GM20431 (cell line): ENCODE results near the gene ING4.

Experiments used
- in situ Hi-C: fragments of 300-500 bp; cut with MseI, MboI; formaldehyde crosslinking; loops from one replicate; pipeline ENCODE4 v1.15.0; 2020; ENCODE audit warnings: low sequenced_read_pairs; ENCODE audit not compliant: unreplicated experiment

The ING4 gene

DNA sequence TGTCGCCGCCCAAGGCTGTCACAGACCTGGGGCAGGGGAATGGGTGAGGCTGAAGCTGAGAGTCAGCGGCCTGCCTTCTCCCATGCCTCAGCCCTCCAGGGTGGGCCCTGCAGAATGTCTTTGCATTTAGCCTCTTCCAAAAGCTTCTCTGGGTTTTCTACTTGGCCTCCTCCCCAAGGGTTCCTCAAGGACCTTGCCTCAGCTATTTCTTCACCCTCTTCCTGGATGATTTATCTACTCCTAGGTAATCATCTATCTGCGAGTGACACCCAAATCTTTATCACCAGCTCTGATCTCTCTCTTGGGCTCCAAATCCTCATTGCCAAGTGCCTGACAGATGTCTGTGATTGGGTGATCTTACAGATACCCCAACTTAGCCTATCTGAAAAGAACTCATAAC is 22.4 kb downstream of the ING4 start:
- in situ Hi-C loops, result no loop called here

DNA sequence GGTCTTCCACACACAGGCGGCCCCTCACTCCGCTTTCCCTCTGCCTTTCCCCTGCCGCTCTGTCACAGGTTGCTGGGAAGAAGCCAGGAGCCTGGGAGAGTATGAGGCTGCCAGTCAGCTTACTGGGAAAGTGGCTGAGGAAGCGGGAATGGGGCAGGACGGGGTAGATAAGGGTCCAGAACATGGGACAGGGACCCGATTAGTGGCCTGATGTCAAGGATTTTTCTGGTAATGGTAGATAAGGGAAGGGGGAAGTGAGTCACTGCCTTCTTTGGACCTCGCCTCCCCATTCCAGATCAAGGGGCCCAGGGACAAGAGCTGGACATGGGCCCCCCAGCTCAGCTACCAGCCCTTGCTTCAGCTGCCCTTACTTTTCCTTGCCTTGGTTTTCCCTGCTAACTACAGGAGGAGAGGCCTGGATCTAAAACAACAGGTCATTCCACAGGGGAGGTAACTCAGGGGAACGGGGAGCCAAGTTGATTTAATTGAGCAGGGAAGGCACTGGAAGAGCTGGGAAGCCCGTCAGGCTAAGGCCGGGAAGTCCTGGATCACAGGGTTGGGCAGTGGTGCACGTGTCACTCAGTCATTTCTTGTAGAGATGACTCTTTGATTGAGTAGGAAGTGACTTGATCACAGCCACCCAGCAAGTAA is 23.6 kb downstream of the ING4 start:
- in situ Hi-C loops, result no loop called here

DNA sequence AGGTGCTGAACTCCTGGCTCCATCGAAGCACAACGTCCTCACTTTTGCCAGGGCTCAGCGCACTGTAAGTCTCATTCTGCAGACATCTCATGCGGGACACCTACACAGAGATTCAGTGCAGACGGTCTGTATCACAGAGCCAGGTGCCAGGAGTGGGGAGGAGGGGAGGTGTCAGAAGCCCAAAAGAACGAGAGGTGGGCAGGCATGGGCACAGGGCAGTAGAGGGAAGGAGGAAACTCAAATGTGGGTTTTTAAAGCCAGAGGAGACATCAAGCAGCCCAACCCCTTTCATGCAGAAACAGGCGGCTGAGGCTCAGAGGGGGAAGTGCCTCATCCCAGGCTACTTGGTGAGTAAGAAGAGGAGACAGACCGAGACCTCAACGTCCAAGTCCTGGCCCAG is 24.6 kb downstream of the ING4 start:
- in situ Hi-C loops, result no loop called here

DNA sequence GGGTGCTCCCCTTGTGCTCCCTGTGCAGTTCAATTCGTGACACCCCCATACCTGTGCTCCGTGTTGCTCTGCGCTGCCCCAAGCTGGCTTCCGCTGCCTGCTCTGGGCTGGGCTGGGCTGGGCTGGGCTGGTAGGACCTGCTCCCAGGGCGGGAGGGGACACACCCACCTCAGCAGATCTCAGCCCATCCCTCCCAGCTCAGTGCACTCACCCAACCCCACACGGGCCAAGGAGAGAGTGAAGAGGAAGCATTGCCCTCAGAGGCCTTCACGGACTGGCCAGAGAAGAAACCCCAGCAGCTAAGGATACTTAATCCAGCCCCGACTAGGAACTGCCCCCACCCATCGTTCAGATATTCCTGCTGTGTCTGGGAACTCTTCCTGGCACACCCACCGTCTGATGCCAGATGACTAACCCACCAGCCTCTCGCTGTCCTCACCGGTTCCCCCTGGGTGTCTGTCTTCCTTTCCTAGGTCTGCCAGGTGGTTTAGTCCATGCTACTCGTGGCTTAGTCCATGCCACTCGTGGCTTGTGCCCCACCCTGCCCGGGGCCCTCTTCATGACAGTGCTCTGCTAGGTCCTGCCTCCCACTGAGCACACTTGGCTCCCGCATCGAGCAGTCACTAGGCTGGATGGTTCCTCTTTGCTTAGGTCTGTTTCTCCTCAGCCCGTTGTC is 26.9 kb downstream of the ING4 start, which contains the start of gene LPAR5:
Gene LPAR5, minus strand, starts transcription at position 104 of the 676 bp plus-strand sequence. CDS start 14,711 bp downstream, outside the sequence.
- in situ Hi-C loops, result no loop called here

DNA sequence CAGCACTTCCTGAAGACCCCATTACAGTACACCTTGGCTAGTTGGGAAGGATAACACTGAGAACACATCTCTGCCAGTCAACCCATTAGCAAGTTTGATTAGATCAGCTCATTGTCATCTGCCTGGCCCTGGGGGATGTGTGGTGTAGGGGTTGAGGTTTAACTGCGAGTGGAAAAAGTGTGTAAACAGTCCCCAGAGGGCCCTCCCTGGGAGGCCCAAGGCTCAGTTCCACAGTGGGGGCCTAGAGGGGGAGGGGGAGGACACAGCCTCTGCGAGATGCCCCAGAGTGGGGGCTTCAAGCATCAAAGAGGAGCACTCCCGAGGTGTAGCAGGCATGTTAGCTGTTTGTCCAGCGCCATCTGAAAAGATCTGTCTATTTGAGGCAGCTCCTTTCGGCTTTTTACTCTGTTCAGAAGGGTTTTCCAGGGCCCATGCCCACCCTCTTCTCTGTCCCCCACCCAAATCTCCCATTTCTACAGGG is 27.5 kb downstream of the ING4 start:
- in situ Hi-C loops, result no loop called here

DNA sequence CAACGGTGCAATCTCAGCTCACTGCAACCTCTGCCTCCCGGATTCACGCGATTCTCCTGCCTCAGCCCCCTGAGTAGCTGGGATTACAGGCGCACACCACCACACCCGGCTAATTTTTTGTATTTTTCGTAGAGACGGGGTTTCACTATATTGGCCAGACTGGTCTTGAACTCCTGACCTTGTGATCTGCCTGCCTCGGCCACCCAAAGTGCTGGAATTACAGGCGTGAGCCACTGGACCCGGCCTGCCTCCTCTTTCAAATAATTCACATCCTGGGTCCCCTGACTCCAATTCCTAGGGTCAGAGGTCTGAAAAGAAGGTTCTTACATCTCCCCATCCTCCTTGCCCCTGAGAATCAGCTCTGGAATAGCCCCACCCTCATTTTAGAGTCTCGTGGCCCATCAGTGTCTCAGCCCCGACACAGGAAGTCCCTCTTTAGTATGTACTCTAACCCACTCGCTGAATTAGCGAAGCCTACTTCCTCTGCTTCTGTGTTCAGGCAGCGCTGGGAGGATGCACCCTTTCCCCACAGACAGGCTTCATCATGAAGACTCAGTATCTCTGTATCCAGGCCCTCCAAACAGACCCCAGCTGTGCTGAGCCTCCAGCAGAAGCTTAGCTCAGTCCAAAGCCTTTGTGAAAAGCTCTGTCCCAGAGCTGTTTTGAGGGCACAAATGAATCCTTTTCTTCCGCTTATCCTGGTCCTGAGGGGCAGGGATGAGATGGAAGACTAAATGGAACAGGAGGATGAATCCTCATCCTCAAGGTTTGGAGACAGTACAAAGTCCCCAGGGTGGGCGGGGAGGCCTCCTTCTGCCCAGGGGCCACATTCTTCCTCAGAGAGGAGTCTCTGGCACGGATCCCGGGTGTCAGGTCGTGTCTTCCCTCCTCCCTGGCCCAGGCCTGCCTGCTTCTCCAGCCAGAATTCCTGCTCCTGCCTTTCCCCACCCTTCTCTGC is 30.6 kb downstream of the ING4 start:
- in situ Hi-C loops, result no loop called here

DNA sequence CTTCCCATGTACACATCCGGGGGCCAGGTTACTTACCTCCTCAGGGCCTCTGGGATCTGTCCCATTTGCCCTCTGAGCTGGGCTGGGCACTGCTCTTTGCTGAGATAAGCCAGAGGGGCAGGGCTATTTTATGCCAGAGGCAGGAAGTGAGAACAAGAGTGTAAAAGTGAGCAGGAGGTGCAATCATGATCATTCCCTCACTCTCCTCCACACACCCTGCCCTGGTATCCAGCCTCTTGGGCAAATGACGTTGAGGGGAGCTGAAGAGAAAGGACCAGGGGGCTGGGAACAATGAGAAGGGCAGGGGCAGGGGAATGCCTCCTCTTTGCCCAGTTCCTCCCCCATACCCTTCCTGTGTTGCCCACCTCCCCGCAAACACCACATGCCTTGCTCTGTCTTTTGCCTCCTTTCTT is 31.4 kb downstream of the ING4 start:
- in situ Hi-C loops, result no loop called here

DNA sequence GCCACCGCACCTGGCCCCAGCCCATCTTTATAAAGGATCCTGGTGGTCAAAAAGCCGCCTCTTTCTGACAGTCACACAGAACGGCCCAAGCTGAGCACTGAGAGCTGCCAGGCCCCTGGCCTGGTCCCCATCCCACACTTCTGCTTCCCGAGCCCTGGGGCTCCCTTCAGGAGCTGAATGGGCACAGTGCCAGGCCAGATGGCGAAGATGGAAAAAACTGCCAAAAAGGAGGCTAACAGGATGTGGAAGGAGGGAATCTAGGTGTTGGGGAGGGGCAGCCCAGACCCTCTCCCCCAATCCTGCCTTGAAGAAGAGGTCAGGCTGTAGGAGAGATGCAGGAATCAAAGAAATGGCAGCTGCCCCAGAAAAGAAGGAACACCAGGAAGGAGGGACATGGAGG is 32.2 kb downstream of the ING4 start:
- in situ Hi-C loops, result no loop called here

DNA sequence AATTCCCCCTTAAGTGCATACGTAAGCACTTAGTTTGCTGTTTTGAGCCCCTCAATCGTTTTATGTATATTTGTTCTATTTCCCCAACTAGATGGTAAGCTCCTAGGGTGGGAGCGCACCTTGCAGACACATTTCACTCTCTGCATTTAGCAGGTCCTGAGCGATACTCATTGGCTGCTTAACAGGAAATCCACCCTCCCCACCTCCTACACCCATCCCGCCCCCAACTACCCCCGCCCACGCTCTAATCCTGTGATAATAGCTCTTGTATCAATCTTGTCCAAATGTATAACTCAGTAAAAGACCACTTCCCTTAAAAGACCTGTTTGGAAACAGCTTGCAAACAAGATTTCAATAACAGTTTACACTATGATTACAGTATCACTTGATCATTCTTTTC is 35.3 kb downstream of the ING4 start:
- in situ Hi-C loops, result no loop called here

DNA sequence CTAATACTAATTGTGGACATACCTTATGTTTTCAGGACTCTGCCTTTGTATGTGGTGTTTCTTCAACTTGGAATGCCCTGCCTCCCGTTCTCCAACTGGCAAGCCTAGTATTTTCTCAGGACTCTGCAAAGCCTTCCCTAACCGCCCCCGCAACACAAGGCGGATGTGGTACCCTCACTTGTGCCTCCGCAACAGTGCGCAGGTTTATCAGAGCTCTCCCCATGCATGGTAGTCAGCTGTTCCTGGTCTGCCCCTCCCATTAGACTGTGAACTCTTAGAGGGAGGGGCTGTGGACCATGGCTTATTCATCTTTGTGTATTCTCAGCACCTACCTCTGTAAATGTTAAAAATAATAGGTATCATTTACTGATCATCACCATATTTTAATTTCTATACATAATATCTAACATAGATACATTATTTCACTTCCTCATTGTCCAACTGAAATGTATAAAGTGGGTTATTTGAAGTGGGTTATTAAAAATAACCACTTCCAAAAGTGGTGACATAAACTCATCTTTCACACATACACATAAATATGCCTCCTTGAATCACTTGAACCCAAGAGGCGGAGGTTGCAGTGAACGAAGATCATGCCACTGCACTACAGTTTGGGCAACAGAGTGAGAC is 36.1 kb downstream of the ING4 start:
- in situ Hi-C loops, result no loop called here

DNA sequence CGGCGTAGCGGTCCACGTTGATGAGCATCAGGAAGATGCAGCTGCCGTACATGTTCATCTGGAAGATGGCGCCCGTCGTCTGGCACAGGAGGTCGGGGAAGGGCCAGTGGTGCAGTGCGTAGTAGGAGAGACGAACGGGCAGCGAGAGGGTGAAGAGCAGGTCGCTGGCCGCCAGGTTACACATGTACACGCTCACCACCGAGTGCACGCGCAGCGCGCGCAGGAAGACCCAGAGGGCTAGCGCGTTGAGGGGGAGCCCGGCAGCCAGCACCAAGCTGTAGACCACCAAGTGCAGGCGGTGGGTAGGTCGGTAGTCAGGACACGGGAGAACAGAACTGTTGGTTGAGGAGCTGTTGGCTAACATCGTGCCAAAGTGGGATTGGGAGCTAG is 42.0 kb downstream of the ING4 start:
- in situ Hi-C loops, result no loop called here

DNA sequence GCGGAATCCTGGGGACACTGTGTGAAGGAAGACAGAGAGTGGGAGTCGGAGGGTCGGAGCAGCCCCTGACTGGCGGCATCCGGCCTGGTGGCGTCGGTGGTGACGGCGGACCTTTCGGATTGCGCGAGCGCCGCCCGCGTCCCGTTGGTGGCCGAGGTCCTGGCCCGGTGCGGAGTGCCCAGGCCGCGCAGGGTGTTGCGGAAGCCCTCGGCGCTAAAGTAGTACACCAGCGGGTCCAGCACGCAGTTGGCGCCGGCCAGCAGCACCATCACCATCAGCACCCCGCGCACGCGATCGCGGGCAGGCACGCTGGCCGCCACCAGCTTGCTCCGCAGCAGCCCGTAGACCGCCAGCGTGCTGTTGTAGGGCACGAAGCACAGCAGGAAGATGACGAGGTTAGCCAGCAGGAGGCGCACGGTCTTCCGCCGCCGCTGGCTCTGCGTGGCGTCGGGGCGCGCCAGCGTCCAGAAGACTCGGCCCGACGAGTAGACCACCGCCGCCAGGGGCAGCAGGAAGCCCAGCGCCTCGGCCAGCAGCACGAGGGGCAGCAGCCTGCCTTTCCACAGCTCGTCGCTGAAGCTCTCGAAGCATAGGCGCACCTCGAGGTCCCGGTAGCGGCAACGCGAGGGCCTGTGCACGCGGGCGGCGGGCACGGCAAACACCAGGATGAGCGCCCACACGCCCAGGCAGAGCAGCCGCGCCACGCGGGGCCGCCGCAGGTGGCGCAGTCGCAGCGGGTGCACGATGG is 42.6 kb downstream of the ING4 start:
- in situ Hi-C loops, result no loop called here

DNA sequence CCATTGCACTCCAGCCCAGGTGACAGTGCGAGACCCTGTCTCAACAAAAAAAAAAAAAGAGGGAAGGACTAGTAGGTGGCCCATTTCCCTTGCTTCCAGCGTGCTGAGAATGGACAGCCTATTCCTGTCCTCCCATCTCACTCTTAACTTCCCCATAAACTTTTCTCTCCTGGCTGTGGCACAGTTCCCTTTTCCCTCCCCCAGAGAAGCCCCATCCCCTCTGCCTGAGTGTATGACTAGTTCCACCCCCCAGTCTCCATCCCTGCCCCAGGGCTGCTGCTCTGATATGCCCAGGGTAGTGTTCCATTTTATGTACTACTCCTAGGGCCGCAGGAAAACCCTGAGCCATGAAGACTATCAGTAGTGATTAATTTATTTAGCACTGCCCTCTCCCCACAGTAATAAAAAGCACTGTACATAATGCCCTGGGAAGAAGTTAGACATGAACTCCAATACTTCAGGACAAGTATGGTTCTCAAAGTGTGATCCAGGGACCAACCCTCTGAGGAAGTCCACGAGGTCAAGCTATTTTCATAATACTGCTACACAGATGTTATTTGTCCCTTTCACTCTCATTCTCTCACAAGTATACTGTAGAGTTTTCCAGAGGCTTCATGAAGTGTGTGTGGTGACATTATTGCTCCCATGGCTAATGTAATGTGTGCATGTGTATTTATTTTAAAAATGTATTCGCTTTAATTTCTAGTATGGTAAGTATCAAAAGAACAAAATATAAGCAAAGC is 44.3 kb downstream of the ING4 start:
- in situ Hi-C loops, result no loop called here

DNA sequence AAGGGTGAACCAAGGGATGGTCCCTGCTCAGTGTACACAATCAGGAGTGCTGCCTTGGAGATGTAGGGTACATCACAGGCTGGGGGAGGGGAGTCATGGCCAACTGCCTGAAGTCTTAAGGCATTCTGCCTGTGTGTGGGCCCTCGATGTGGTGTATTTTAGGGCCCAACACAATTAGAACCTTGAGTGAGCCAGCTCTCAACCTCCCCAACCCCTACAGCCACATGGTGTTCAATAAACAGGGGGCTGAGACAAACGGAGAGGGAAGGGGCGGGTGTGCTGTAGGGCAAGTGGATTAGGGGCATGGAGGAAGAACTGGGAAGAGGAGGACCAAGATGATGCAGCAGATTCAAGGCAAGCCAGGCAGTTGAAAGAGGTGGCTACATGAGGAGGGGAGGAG is 47.1 kb downstream of the ING4 start:
- in situ Hi-C loops, result no loop called here

DNA sequence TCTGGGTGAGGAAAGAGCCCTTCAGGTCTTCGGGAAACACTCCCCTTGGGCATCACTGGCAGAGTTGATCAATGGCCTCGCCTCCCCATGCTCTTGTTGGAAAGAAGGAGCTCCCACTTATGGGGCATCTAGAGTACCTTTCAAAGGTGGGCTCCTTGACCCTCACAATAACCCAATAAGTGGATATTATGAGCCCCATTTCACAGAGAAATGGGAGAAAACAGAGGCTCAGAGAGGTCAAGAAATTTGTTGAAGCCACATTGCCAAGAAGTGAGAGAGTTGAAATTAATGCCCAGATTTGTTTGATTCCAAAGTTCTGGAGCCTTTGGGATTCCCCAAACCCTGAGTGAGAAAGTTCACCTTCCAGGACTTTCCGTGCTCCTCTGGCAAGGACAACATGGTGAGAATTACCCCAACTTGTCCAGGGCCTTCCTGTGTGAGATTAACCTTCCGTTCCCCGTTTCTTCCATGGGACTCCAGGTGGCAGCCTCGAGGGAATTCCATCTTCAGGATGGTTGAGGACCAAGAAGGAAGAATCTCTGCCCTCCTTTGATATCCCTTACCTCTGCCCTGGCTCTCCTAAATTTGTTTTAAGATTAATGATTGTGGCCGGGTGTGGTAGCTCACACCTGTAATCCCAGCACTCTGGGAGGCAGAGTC is 48.3 kb downstream of the ING4 start:
- in situ Hi-C loops, result no loop called here

DNA sequence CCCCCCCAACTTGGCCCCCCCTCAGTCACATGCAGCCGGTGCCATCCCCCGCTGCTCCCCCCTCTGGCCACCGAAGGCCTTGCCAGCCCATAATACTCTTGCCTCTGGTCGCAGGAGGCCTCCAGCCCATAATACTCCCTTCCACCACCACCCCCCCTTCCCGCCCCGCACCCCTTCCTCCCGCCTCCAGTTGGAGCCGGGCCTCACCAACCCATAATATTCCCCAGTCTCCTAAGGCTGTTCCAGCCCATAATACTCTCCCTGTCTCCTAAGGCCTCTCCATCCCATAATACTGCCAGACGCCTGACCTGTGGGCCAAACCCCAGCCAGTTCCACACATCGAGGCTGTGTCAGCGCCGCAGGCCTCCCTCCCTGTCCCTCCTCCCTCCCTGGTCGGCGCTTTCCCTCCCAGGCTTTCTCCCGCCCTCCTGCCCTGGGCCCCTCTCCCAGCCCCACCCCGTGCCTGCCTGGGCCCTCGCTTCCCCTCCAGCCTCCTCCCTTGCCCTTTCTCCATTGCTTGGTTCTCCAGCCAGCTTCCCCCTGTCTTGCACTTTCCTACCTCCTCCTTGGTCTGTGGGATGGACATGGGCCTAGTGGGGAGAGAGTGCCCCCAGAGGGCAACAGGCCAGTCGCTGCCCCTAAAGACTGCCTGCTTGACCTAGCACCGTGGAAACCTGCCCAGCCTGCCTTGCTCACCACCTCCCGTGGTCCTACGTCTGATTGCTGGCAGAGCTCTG is 49.0 kb downstream of the ING4 start:
- in situ Hi-C loops, result no loop called here

DNA sequence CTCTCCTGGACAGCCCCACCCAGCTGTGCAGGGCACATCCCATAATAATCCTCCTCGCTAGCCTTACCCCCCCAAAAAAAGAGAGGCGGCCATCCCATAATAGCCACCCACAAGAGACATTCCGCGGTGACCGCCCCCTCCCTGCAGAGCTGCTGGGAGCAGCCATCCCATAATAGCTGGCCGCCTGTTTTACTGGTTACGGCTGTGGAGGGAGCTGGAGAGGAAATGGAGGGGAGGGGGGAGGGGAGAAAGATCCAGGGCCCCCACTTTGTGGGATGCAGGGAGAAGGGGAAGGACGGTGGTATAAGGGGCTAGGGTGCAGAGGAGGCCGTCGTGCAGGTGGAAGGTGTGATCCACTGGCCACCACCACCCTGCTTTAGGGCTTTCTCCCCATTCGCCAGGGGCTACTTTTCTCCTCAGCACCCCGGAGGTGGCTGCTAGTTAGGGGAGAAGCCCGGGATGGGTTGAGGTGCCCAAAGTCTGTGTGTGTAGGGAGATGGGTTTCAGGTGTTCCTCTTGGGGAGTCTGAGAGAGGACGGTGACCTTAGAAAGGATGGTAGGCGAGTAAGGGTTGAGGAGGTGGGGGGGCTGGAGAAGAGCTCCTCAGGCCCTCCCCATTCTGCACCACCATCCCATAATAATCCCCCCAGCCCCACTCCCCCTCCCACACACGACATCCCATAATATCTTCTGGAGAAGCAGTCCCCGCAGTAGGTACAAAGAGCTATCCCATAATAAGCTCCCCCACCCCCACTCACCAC is 49.7 kb downstream of the ING4 start:
- in situ Hi-C loops, result no loop called here
